Measurements from ENCODE around the gene EFCAB6.

DNA sequence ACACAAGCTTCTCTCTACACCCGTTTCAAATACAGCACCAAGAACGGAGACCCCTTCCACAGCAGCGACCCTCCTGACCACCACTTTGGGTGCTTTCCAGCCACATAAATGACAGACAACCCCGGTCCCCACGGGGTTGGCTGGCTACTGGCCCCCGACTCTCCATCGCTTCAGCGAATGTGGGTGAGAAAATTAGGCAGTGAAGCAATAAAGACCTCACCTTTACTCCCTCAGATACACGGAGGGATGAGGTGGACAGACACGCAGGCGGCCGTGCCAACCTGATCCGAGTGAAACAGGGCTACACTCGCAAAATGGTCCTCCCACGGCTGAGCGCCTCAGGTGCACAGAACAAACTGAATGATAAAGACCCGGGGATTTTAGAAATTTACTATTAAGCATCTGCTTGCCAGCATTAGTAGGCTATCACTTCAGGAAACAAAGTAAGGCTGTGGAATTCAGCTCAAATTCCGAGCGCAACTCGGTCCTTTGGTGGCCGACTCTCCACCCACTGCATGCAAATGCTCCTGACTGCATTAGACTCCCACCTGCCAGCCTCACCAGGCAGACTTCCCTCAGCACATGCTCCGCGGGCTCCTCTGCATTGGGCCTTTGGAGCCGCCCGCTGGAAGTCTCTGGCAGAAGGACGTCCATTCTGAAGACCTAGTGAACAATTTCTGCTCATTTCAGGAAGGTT is 12.8 kb upstream of the EFCAB6 start:
- TF ChIP-seq, protein P1, sequence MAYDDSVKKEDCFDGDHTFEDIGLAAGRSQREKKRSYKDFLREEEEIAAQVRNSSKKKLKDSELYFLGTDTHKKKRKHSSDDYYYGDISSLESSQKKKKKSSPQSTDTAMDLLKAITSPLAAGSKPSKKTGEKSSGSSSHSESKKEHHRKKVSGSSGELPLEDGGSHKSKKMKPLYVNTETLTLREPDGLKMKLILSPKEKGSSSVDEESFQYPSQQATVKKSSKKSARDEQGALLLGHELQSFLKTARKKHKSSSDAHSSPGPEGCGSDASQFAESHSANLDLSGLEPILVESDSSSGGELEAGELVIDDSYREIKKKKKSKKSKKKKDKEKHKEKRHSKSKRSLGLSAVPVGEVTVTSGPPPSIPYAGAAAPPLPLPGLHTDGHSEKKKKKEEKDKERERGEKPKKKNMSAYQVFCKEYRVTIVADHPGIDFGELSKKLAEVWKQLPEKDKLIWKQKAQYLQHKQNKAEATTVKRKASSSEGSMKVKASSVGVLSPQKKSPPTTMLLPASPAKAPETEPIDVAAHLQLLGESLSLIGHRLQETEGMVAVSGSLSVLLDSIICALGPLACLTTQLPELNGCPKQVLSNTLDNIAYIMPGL (CRISPR knock-in tag; IDR thresholded peaks at IDR 0.05), result no peak
- TF ChIP-seq, protein P2, sequence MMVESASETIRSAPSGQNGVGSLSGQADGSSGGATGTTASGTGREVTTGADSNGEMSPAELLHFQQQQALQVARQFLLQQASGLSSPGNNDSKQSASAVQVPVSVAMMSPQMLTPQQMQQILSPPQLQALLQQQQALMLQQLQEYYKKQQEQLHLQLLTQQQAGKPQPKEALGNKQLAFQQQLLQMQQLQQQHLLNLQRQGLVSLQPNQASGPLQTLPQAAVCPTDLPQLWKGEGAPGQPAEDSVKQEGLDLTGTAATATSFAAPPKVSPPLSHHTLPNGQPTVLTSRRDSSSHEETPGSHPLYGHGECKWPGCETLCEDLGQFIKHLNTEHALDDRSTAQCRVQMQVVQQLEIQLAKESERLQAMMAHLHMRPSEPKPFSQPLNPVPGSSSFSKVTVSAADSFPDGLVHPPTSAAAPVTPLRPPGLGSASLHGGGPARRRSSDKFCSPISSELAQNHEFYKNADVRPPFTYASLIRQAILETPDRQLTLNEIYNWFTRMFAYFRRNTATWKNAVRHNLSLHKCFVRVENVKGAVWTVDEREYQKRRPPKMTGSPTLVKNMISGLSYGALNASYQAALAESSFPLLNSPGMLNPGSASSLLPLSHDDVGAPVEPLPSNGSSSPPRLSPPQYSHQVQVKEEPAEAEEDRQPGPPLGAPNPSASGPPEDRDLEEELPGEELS (CRISPR knock-in tag; IDR thresholded peaks at IDR 0.05), result no peak
- TF ChIP-seq, protein P3, sequence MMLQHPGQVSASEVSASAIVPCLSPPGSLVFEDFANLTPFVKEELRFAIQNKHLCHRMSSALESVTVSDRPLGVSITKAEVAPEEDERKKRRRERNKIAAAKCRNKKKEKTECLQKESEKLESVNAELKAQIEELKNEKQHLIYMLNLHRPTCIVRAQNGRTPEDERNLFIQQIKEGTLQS (CRISPR knock-in tag; conservative IDR thresholded peaks at IDR 0.05), result no peak
- TF ChIP-seq, protein P4, sequence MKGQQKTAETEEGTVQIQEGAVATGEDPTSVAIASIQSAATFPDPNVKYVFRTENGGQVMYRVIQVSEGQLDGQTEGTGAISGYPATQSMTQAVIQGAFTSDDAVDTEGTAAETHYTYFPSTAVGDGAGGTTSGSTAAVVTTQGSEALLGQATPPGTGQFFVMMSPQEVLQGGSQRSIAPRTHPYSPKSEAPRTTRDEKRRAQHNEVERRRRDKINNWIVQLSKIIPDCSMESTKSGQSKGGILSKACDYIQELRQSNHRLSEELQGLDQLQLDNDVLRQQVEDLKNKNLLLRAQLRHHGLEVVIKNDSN (CRISPR knock-in tag; IDR thresholded peaks at IDR 0.05), result no peak
- TF ChIP-seq ELF4 (CRISPR knock-in tag; IDR thresholded peaks at IDR 0.05; ENCODE audit: low read depth), result no peak
